G401.6 (cell line): ENCODE measurements around the gene BAIAP2L2.
"Not testable (repeated sequence)": the region's sequence is repeated elsewhere in the genome, so short reads cannot be mapped to it uniquely, and the experiment has no call there.

ENCODE experiments used
- FAIRE-seq: peaks from 2 replicates; lab custom pipeline; 2012; peaks lifted over from hg19 to GRCh38; lab: Jason Lieb, UNC

The BAIAP2L2 gene

GRCh38 chr22:38127869-38128268, 17.4 kb upstream of the BAIAP2L2 start:
- no peak for FAIRE-seq

GRCh38 chr22:38126928-38127668, 16.6 kb upstream of the BAIAP2L2 start:
- no peak for FAIRE-seq

GRCh38 chr22:38125751-38126201, 15.3 kb upstream of the BAIAP2L2 start:
- FAIRE-seq = no peak

GRCh38 chr22:38125038-38125610, 14.6 kb upstream of the BAIAP2L2 start:
- FAIRE-seq = no peak

GRCh38 chr22:38124236-38124974, 13.9 kb upstream of the BAIAP2L2 start:
- no peak for FAIRE-seq

- FAIRE-seq = no peak
Measured at GRCh38 chr22:38122616-38123015, 12.1 kb upstream of the BAIAP2L2 start.

GRCh38 chr22:38120359-38121110, 10.1 kb upstream of the BAIAP2L2 start:
- no peak for FAIRE-seq

GRCh38 chr22:38118747-38119146, 8.3 kb upstream of the BAIAP2L2 start:
- FAIRE-seq = not testable (repeated sequence)

- no peak for FAIRE-seq
Measured at GRCh38 chr22:38118182-38118581, 7.7 kb upstream of the BAIAP2L2 start.

- not testable (repeated sequence) for FAIRE-seq
Measured at GRCh38 chr22:38117556-38117955, 7.1 kb upstream of the BAIAP2L2 start.

- no peak for FAIRE-seq
Measured at GRCh38 chr22:38115423-38116205, 5.1 kb upstream of the BAIAP2L2 start.

- FAIRE-seq = no peak
Measured at GRCh38 chr22:38114484-38115398, 4.3 kb upstream of the BAIAP2L2 start.

GRCh38 chr22:38112381-38112780, 1.9 kb upstream of the BAIAP2L2 start:
- no peak for FAIRE-seq

GRCh38 chr22:38111925-38112355, 1.5 kb upstream of the BAIAP2L2 start:
- FAIRE-seq = no peak

GRCh38 chr22:38110863-38111852, 674 bp upstream of the BAIAP2L2 start:
- no peak for FAIRE-seq

GRCh38 chr22:38109371-38110001, 998 bp downstream of the BAIAP2L2 start:
- FAIRE-seq = no peak

- FAIRE-seq = no peak
Measured at GRCh38 chr22:38108561-38109319, 1.7 kb downstream of the BAIAP2L2 start.
